ENCODE measurements around the gene TRIM68.

TRIM68 gene

GRCh38 chr11:4605057-4605456 lies 3.0 kb downstream of the TRIM68 start:
- no peak for DNase-seq (ENCODE audit: low read depth)

- no peak for DNase-seq (ENCODE audit: low read depth)
Measured at GRCh38 chr11:4593739-4594138, 14.3 kb downstream of the TRIM68 start, which contains the start of gene OR52I1. TSS of gene OR52I1 (plus strand) at chr11:4594039. CDS start at chr11:4594039, 0 bp downstream.

GRCh38 chr11:4589017-4589416 lies 19.0 kb downstream of the TRIM68 start:
- no peak for DNase-seq (ENCODE audit: low read depth)

- DNase-seq (ENCODE audit: low read depth), result no peak
Measured at GRCh38 chr11:4581443-4581842, 26.6 kb downstream of the TRIM68 start, which contains the start of gene OR52I2. TSS of gene OR52I2 (plus strand) at chr11:4581743.

- DNase-seq (ENCODE audit: low read depth), result no peak
Measured at GRCh38 chr11:4580124-4580523, 27.9 kb downstream of the TRIM68 start.

- no peak for DNase-seq (ENCODE audit: low read depth)
Measured at GRCh38 chr11:4578624-4579023, 29.4 kb downstream of the TRIM68 start.

- no peak for DNase-seq (ENCODE audit: low read depth)
Measured at GRCh38 chr11:4577761-4578160, 30.3 kb downstream of the TRIM68 start.

- no peak for DNase-seq (ENCODE audit: low read depth)
Measured at GRCh38 chr11:4576880-4577279, 31.2 kb downstream of the TRIM68 start.

- no peak for DNase-seq (ENCODE audit: low read depth)
Measured at GRCh38 chr11:4569075-4569474, 39.0 kb downstream of the TRIM68 start.

- no peak for DNase-seq (ENCODE audit: low read depth)
Measured at GRCh38 chr11:4565371-4565770, 42.7 kb downstream of the TRIM68 start.

- DNase-seq (ENCODE audit: low read depth), result no peak
Measured at GRCh38 chr11:4560467-4560866, 47.6 kb downstream of the TRIM68 start.

GRCh38 chr11:4559527-4560440 lies 48.2 kb downstream of the TRIM68 start:
- DNase-seq (ENCODE audit: low read depth), result no peak

GRCh38 chr11:4551346-4551979 lies 56.6 kb downstream of the TRIM68 start:
- no peak for DNase-seq (ENCODE audit: low read depth)

All from activated gamma-delta T cell treated with anti-CD3 and anti-CD28 coated beads, Interleukin-2, amount 50 U/mL, for 16 hours (primary cell).